ENCODE results near the gene EVI2B. TPM values are rescaled to one million over a fixed set of nuclear protein-coding genes. Genes with fewer than 3 reads are reported as not detected.
"Not testable (repeated sequence)": the region's sequence is repeated elsewhere in the genome, so short reads cannot be mapped to it uniquely, and the experiment has no call there.

The EVI2B gene
- 1 to 10 TPM; 2.7 to 4.3 (median 3.4) TPM for polyA plus RNA-seq (ENCODE audit: insufficient read length in 3 of 3)

DNA sequence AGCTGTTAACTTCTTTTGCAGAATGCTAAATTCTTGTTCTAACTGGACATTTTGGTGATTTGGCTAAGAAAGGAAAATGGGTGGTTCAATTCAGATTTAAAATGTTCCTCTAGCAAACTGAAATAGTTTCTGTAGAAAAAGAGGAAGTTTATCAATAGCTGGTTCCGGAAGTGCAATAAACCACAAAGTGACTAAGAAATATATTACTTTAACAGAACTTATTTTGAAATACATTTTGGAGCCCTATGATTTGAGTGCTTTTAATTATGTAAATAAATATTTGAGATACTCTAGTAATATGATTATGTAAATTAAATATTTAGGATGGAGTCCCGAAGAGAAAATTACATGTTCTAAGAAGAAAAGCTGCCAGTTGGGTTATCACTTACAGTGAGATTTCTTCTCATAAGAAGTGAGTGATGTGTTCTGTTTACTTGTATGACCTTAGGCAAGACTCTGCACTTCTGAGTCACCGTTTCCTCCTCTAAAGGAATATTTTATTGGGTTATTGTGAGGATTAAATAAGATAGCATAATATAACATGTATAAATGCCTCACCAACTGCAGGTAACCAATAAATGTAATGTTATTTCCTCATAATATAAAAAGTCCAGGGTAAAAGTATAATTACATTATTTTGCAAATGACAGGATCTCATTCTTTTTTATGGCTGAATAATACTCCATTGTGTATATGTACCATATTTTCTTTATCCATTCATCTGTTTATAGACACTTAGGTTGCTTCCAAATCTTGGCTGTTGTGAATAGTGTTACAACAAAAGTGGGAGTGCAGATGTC is at the start of gene EVI2B:
Gene EVI2B (minus strand): TSS at position 73 of the 800 bp plus-strand sequence. CDS start 8,445 bp downstream, outside the sequence.
- DNase-seq (ENCODE audit: low read depth in 3 of 3, low spot score in 2 of 3), result no peak

DNA sequence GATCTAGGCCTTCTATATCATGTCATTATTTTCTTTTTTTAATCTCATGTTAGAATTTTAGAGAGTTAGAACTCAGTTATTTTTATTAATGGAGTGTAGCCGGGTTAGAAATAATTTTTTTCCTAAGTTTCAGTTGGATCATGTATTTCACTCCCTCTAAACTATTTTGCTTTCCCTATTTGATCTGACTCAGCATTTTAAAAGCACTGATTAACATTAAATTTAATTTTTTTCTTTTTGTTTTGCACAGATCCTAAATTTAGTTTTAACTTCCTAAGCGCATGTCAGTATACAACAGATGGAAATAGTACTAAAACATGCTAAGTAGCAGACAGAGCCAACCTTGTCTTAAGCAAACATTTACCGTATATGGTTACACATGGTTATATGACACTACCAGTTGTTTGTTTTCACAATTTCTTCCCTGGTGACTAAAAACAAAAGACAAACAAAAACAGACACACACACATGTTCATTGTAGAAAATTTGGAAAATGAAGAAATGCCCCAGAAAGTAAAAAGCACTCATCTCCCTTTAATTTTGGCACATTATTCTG is 44.1 kb upstream of the EVI2B start:
- no peak for DNase-seq (ENCODE audit: low read depth in 3 of 3, low spot score in 2 of 3)

GRCh38 chr17:31357091-31357490 is 43.2 kb upstream of the EVI2B start:
- no peak for DNase-seq (ENCODE audit: low read depth in 3 of 3, low spot score in 2 of 3)

DNA sequence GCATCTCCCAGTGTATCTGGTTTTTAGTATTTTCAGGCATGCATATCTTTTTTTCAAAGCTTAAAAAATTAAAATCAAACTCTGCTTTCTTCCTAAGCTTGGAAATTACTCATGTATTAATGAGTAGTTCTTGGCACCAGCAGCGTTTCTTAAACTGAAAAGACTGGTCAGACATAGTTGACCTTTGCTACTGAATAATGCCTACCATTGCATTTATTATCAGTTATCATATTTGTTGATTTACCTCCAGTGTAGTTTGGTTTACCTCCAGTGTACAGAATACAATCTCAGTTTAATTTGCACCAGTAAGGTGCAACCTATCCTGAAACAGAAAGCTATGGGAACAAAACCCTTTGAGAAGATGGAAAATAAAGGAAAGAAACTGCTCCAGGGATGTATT is 42.1 kb upstream of the EVI2B start:
- no peak for DNase-seq (ENCODE audit: low read depth in 3 of 3, low spot score in 2 of 3)

DNA sequence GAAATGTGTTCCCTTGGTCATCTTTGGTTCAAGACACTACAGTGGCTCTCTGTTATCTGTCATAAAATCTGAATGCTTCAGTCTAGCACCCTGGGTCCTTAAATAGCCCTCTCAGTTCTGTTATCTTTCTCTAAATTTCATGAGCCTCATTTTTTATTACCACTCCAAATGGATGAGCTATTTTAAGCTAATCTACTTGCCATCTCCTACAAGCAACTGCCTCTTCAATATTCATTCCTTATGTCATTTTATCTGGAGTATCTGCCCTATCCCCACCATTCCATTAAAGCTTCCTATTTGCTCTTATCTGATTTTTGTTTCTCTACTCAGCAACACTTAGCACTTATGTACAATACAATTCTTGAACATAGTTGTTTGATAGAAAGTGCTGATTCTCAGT is 35.6 kb upstream of the EVI2B start:
- no peak for DNase-seq (ENCODE audit: low read depth in 3 of 3, low spot score in 2 of 3)

DNA sequence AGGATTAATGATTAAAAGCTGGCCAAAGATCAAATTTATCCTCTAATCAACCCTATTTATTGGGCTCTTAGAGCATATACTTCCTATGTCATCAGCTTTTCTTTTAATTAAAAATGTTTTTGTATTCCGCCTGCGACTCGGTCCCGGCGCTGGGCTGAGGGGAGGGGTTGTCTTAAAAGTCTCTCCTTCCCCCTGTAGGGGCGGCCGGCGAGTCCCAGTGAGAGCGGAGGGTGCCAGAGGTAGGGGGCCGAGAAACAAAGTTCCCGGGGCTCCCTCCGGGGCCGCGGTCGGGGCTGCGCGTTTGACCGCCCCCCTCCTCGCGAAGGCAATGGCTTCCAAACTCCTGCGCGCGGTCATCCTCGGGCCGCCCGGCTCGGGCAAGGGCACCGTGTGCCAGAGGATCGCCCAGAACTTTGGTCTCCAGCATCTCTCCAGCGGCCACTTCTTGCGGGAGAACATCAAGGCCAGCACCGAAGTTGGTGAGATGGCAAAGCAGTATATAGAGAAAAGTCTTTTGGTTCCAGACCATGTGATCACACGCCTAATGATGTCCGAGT is 31.4 kb upstream of the EVI2B start:
- not testable (repeated sequence) for DNase-seq (ENCODE audit: low read depth in 3 of 3, low spot score in 2 of 3)

- no peak for DNase-seq (ENCODE audit: low read depth in 3 of 3, low spot score in 2 of 3)
Measured at GRCh38 chr17:31339906-31340661, 26.2 kb upstream of the EVI2B start.

GRCh38 chr17:31329221-31329620 is 15.4 kb upstream of the EVI2B start:
- DNase-seq (ENCODE audit: low read depth in 3 of 3, low spot score in 2 of 3), result no peak

GRCh38 chr17:31328160-31328535 is 14.3 kb upstream of the EVI2B start:
- no peak for DNase-seq (ENCODE audit: low read depth in 3 of 3, low spot score in 2 of 3)

DNA sequence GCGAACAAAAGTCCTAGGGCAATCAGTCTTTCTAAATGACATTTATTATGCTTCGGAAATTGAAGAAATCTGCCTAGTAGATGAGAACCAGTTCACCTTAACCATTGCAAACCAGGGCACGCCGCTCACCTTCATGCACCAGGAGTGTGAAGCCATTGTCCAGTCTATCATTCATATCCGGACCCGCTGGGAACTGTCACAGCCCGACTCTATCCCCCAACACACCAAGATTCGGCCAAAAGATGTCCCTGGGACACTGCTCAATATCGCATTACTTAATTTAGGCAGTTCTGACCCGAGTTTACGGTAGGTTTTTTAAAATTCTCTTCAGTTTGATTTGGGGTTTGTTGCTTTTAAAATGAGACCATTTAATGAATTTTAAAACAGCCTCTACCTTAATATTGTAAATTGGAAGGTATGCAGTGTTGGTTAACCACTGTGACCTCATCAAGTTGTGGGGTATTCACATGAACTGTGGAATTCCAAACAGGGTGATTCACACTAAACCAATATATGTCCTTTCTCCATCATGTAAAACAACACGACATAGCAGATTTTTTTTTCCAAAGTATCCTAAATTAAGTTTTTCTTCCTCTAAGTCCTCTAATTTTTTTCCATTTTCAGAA is 13.8 kb upstream of the EVI2B start:
- DNase-seq (ENCODE audit: low read depth in 3 of 3, low spot score in 2 of 3), result no peak

DNA sequence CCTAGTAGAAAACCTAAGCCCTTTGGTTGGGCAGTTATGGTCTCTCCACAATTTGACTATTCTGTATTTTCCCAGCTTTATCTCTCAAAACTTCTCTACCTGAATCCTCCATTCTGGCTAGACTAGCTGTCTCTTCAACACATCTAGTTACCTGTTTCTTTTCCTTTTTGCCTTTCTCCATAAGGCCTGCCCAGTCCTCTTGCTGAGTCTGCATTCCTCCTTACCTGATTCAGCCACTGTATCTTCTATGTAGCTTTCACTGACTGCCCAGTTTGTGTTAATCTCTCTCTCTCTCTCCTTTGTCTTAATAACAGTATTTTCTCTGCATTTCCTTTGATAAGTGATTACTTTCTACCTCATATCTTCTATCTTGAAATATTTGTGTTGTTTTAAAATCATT is 9.7 kb upstream of the EVI2B start:
- DNase-seq (ENCODE audit: low read depth in 3 of 3, low spot score in 2 of 3), result no peak

DNA sequence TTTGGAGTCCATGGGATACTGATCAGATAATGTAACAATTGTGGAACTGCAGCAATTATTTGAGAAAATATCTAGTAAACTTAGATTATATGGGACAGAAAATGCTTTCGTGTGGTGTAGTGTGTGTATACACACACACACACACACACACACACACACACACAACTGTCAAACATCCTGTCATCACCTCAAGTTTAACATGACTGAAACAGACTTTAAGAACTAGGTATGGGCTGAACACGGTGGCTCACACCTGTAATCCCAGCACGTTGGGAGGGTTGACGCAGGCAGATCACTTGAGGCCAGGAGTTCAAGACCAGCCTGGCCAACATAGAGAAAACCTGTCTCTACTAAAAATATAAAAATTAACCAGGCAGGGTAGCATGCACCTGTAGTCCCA is 8.1 kb upstream of the EVI2B start:
- no peak for DNase-seq (ENCODE audit: low read depth in 3 of 3, low spot score in 2 of 3)

DNA sequence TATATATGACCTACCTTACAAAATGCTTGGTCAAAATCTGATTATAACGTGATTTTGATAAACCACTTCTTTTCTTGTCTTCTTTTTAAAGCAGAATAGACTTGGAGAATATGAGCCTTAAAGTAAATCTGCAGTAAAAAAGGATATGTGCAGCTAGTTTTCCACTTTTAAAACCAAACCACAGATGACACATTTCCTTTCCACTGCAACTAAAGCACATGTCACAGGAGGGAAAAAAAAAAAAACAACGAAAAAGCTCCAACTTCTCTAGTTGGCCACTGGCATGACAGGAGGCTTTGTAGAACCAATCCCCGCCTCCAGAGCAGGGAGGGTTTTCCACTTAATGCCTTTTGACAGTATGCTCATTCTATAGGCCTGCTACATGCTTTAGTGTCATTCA is 7.6 kb upstream of the EVI2B start, which contains the start of gene EVI2A:
Gene EVI2A (minus strand): TSS at position 142 of the 400 bp plus-strand sequence. CDS start 2,609 bp downstream, outside the sequence.
- no peak for DNase-seq (ENCODE audit: low read depth in 3 of 3, low spot score in 2 of 3)

DNA sequence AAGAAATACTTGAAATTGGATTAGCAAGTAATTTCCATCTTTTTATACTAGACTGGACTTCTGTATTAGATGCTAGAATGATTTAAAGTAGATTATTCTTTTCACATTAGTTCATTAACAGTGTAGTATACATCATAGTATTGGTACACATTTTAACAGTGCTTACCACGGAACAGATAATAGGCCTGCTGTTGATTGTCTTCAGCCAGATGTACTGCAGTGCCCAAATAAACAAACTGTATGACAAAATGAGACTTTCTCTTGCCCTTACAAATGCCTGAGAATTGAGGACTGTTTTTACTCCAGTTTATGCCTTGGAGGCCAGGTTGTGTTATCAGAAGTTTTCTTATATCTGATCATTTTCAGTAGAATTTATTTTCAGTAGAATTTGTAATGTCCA is 6.9 kb upstream of the EVI2B start:
- no peak for DNase-seq (ENCODE audit: low read depth in 3 of 3, low spot score in 2 of 3)

DNA sequence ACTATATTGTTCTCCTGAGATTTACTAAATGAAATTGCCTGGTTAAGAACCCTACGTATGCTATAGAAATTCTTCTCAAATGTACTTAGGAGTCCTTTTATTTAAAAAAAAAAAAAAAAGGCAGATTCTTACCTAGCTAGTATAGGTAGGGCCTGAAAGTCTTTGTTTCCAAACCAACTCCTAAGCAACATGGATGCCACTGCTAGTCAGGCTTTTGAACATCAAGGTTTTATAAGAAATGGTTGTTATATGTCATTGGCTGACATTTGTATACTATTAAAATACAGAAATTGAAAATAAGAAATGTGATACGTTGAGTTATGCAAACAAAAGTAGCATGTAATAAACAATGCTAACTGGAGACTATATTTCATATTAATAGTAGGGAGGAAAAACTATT is 6.4 kb upstream of the EVI2B start:
- no peak for DNase-seq (ENCODE audit: low read depth in 3 of 3, low spot score in 2 of 3)

DNA sequence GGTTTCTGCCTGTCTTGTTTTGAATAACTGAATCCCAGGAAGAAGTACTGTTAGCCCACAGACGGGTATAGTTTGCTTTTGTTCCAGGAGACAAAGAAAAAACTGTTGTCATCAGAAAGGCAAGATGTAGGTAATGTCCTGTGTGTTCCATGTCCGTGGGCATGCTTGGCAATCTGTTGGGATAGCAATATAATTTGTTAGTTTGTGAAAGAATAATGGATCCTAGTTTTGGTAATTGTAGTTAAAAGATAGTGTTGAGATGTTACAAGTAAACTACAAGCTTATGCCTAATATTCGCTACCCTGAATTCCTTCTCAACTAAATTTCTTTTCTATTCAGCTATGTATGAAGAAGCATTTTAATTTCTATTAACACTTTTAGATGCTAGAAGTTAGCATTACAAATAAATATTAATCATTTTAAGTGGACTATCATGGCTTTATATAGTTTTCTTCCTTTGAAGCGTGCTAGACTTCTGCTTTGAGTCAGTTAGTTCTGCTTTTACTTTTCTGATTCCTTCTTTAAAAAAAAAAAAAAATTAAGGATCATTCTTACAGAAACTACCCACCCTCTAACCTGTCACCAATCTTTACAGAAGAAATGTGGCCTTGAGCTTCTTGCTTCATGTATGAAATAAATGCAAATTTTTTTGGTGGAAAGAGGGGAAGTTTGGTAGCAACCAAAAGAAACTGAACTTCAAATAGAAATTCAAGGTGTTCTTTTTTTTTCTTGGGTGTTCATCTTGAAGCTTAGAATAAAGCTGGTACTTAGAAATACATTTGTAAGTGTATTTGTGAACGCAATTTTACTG is 5.2 kb upstream of the EVI2B start:
- DNase-seq (ENCODE audit: low read depth in 3 of 3, low spot score in 2 of 3), result no peak

DNA sequence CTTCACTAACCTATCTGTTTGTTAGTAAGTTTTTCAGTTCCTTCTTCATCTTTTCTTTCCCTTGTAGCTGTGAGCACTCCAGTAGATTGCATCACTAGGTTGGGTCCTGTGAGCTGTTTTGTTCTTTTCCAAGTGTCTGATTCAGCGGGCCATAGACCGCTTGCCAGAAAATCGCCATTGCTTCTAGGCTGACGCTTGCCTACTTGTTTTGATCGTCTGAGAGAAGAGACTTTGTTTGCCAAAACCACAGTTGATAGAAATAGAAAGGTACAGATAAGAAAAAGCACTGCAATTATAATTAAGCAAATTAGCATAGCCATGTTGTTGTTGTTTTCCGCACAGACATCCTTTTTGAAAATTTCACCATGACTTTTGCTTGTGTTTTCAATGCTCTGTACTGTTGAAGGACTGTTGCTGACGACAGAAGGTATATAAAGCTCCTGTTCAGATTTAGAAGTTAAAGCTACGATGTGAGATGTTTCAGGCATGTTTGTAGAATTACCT is 4.5 kb upstream of the EVI2B start:
- no peak for DNase-seq (ENCODE audit: low read depth in 3 of 3, low spot score in 2 of 3)

DNA sequence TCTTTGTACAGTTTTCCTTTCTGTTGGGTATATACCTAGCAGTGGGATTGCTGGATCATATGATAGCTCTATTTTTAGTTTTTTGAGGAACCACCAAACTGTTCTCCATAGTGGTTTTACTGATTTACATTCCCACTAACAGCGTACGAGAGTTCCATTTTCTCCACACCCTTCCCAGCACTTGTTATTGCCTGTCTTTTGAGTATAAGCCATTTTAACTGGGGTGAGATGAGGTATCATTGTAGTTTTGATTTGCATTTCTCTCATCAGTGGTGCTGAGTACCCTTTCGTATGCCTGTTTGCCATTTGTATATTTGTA is 887 bp upstream of the EVI2B start:
- DNase-seq (ENCODE audit: low read depth in 3 of 3, low spot score in 2 of 3), result no peak

- DNase-seq (ENCODE audit: low read depth in 3 of 3, low spot score in 2 of 3), result not testable (repeated sequence)
Measured at GRCh38 chr17:31312223-31312622, 1.6 kb downstream of the EVI2B start.

GRCh38 chr17:31311526-31311925 is 2.3 kb downstream of the EVI2B start:
- no peak for DNase-seq (ENCODE audit: low read depth in 3 of 3, low spot score in 2 of 3)

All from right renal cortex interstitium (tissue), 3 donors.